Omental fat pad (tissue), 4 donors: ENCODE results near the gene TMEM161A. TPM values are rescaled to one million over a fixed set of nuclear protein-coding genes. Genes with fewer than 3 reads are reported as not detected.

Source experiments
- ATAC-seq: fragments of 150-250 bp; one replicate; pipeline ENCODE4 v1.9.1; 2016; ENCODE audit warnings: mild to moderate bottlenecking, moderate library complexity; ENCODE audit not compliant: low FRiP score
- DNase-seq: peaks from one replicate; pipeline ENCODE4 v3.0.0-alpha.2; 2019; ENCODE audit warnings: low spot score
- total RNA-seq, 4 donors: library from RNA; depleted of rRNA; stranded (reverse); fragments of >200 nt; gene quantifications; one replicate each; pipeline ENCODE4 v1.1.0, GENCODE V29; 2016
- TF ChIP-seq, protein P1 (sequence below), 3 donors: fragments of 450-650 bp; IDR thresholded peaks; one replicate each; pipeline ENCODE4 v1.5.1; 2016 to 2017; ENCODE audit warnings: antibody characterized with exemption in 3 of 3, mild to moderate bottlenecking in 3 of 3, moderate library complexity in 2 of 3

The TMEM161A gene
- total RNA-seq, 4 donors from 2014 or later, result 12.0 to 16.8 (median 15.8) TPM

- ATAC-seq (no peak), DNase-seq (no peak)
- TF ChIP-seq, protein P1, sequence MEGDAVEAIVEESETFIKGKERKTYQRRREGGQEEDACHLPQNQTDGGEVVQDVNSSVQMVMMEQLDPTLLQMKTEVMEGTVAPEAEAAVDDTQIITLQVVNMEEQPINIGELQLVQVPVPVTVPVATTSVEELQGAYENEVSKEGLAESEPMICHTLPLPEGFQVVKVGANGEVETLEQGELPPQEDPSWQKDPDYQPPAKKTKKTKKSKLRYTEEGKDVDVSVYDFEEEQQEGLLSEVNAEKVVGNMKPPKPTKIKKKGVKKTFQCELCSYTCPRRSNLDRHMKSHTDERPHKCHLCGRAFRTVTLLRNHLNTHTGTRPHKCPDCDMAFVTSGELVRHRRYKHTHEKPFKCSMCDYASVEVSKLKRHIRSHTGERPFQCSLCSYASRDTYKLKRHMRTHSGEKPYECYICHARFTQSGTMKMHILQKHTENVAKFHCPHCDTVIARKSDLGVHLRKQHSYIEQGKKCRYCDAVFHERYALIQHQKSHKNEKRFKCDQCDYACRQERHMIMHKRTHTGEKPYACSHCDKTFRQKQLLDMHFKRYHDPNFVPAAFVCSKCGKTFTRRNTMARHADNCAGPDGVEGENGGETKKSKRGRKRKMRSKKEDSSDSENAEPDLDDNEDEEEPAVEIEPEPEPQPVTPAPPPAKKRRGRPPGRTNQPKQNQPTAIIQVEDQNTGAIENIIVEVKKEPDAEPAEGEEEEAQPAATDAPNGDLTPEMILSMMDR (IDR thresholded peaks at IDR 0.05), result no peak
Measured at GRCh38 chr19:19134687-19135158, 3.6 kb downstream of the TMEM161A start.

DNA sequence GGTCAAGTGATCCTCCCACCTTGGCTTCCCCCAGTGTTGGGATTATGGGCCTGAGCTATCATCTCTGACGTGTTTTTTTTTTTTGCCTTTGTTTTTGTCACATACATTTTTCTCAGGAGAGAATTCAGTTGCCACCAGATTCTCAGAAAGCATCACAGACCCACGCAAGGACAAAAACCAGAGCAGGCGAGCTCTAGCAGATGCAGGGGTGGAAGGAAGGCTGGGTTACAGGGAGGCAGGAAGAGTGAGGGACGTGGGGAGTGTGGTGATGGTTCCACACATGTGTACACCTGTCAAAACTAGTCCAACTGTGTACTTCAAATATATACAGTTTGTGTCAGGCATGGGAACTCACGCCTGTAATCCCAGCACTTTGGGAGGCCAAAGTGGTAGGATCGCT, 4.3 kb downstream of the TMEM161A start:
- no peak for ATAC-seq
- TF ChIP-seq, protein P1 (IDR thresholded peaks at IDR 0.05), result no peak
- DNase-seq, result no peak

DNA sequence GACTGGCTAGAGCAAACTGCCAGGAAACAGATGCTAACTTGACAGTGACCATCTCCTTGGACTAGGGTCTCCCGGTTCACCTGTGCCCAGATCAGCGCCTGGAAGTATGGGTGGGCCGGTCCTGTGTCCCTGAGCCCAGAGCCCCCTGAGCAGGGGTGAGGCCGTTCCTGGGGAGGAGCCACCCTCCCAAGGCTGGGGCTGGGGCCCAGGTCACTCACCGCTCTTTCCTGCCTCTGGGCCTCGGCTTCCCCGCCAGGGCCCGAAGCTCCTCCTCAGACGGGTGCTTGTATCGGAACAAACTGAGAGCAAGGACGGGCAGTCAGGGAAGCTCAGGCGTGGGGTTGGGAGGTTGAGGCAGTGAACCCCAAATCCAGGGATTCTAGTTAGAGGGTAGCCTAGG, 5.4 kb downstream of the TMEM161A start:
- ATAC-seq (no peak), DNase-seq (no peak)
- TF ChIP-seq, protein P1 (IDR thresholded peaks at IDR 0.05), result no peak

DNA sequence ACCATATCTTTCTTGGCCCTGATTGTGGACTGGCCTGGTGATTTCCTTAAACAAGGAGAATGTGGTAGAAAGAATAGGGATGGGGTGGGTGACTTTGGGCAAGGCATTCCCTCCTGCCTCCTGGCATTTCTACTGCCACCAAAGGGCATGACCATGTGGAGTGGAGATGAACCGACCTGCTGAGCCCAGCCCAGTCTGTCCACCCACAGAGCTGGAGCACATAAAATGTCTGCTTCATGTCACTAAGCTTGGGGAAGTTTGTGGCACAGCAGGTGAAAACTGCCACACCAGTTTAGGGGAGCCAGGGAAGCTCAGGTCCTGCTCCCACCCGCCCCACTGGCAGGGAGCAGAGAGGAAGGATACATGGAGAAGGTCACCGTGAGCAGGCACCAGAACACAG, 6.3 kb downstream of the TMEM161A start:
- ATAC-seq (no peak), DNase-seq (no peak)
- TF ChIP-seq, protein P1 (IDR thresholded peaks at IDR 0.05), result no peak

DNA sequence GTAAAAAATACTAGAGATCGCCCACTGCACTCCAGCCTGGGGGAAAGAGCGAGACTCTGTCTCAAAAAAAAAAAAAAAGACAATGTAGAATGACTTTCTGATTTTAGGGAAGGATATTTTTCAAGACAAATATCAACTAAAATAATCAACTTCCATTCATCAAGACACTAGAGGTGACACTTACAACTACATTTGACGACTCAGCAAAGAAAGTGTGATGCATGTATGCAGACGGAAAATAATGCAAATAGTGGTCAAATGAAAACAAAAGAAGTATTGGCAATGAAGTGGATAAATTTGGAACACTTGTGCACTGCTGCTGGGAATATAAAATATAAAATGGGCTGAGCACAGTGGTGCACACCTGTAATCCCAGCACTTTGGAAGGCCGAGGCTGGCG, 12.2 kb downstream of the TMEM161A start:
- DNase-seq (no peak), ATAC-seq (no peak)
- TF ChIP-seq, protein P1 (IDR thresholded peaks at IDR 0.05), result no peak

DNA sequence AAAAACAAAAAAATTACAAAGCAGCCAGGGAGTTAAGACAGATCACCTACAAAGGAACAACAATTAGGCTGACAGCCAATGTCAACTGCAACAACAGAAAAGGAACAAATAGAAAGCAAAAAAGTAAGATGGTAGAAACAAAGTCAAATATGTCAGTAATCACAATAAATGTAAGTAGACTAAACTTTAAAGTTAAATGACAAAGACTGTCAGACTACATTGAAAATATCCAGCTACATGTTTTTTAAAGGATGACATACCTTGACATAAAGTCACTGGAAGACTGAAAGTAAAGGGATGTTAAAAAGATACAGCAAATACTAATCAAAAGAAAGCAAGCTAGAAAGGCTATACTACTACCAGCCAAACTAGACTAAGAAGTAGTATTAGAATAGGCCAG, 14.9 kb downstream of the TMEM161A start:
- ATAC-seq (no peak), DNase-seq (no peak)
- TF ChIP-seq, protein P1 (IDR thresholded peaks at IDR 0.05), result no peak

DNA sequence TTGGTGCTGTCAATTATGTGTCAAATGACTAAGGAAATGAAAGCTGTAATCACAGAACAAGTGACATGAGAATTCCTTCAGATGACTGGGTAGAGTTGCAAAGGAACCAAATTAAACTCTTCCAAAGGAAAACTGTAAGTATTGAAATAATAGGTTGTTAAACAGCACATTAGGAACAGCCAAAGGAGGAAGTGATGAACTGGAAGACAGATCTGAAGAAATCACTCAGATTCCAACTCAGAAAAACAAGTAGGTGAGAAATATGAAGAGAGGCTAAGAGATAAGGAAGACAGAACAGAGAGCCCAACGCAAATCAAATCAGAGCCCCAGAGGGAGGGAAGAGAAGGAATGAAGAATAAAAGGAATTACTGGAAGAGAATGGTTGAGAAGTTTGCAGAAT, 15.4 kb downstream of the TMEM161A start:
- no peak for DNase-seq
- TF ChIP-seq, protein P1 (IDR thresholded peaks at IDR 0.05), result no peak
- ATAC-seq, result no peak
